IMR-90 (cell line): ENCODE data around the gene THADA. TPM values are rescaled to one million over a fixed set of nuclear protein-coding genes. Genes with fewer than 3 reads are reported as not detected.

ENCODE experiments used
- ATAC-seq: fragments of 200-7000 bp; cut with Tn5 transposase; 2 replicates; pipeline ENCODE4 v1.9.1; 2020; ENCODE audit warnings: low read depth, mild to moderate bottlenecking, moderate library complexity
- BruUV-seq: library from RNA; stranded (reverse); fragments of 400-500 nt; replicated peaks from 2 replicates; lab custom pipeline; 2021; lab: Mats Ljungman, UMichigan
- CTCF ChIA-PET: fragments of 300-600 bp; formaldehyde crosslinking; extraction: SDS; loops from one replicate; lab custom pipeline; 2021; ENCODE audit warnings: antibody characterized with exemption; lab: Yijun Ruan, JAX
- POLR2A ChIA-PET: fragments of 300-600 bp; sonication (Branson Sonifier 250); formaldehyde crosslinking; loops from one replicate; lab custom pipeline; 2022; ENCODE audit warnings: antibody characterized with exemption; ENCODE audit not compliant: unreplicated experiment; lab: Charles Lee
- DNase-seq: peaks from one replicate; pipeline ENCODE4 v3.0.0; 2013
- H2AFZ ChIP-seq: replicated peaks from 2 replicates; pipeline ENCODE3; 2013; ENCODE audit warnings: low read length, mild to moderate bottlenecking; ENCODE audit not compliant: poor library complexity
- H2AK5ac ChIP-seq: 2 replicates; pipeline ENCODE4 v1.6.1; 2013; ENCODE audit warnings: low read depth, low read length, inconsistent platforms
- H2AK9ac ChIP-seq: replicated peaks from 2 replicates; pipeline ENCODE3; 2013; ENCODE audit warnings: mild to moderate bottlenecking, low read depth, low read length, moderate library complexity; ENCODE audit not compliant: poor library complexity
- H2BK120ac ChIP-seq: 2 replicates; pipeline ENCODE4 v1.6.1; 2013; ENCODE audit warnings: low read depth, low read length, inconsistent platforms
- H2BK15ac ChIP-seq: 3 replicates; pipeline ENCODE4 v1.6.1; 2013; ENCODE audit warnings: low read depth, low read length, inconsistent platforms
- H2BK20ac ChIP-seq: 2 replicates; pipeline ENCODE4 v1.6.1; 2013; ENCODE audit warnings: low read depth, mild to moderate bottlenecking, inconsistent platforms, low read length, moderate library complexity
- H2BK5ac ChIP-seq: 2 replicates; pipeline ENCODE4 v1.6.1; 2013; ENCODE audit warnings: mild to moderate bottlenecking, low read depth, low read length, inconsistent platforms; ENCODE audit not compliant: poor library complexity, severe bottlenecking
- H3K14ac ChIP-seq: replicated peaks from 2 replicates; pipeline ENCODE4 v1.6.1; 2013; ENCODE audit warnings: low read depth, low read length, inconsistent platforms
- H3K18ac ChIP-seq: 2 replicates; pipeline ENCODE4 v1.6.1; 2013; ENCODE audit warnings: low read depth, low read length, control low read depth
- H3K23ac ChIP-seq: 2 replicates; pipeline ENCODE4 v1.6.1; 2013; ENCODE audit warnings: low read depth, low read length, inconsistent platforms
- H3K27ac ChIP-seq: 2 replicates; pipeline ENCODE4 v1.5.1; 2013; ENCODE audit warnings: mild to moderate bottlenecking, control low read depth, low read length; ENCODE audit not compliant: insufficient read depth
- H3K27me3 ChIP-seq: 2 replicates; pipeline ENCODE4 v1.6.1; 2013; ENCODE audit warnings: low read length; ENCODE audit not compliant: control insufficient read depth, insufficient read depth
- H3K36me3 ChIP-seq: 2 replicates; pipeline ENCODE4 v1.6.1; 2013; ENCODE audit warnings: low read length, mixed read lengths; ENCODE audit not compliant: control insufficient read depth, insufficient read depth
- H3K4ac ChIP-seq: 2 replicates; pipeline ENCODE4 v1.6.1; 2013; ENCODE audit warnings: low read depth, low read length, inconsistent platforms
- H3K4me1 ChIP-seq: 2 replicates; pipeline ENCODE4 v1.6.1; 2013; ENCODE audit warnings: low read length, mixed read lengths; ENCODE audit not compliant: control insufficient read depth, insufficient read depth
- H3K4me2 ChIP-seq: 2 replicates; pipeline ENCODE4 v1.6.1; 2013; ENCODE audit warnings: low read depth, mild to moderate bottlenecking, control low read depth, low read length, moderate library complexity
- H3K4me3 ChIP-seq: 2 replicates; pipeline ENCODE4 v1.5.1; 2013; ENCODE audit warnings: low read depth, mild to moderate bottlenecking, control low read depth, low read length, moderate library complexity; ENCODE audit not compliant: insufficient read depth
- H3K56ac ChIP-seq: 2 replicates; pipeline ENCODE4 v1.6.1; 2013; ENCODE audit warnings: low read length, inconsistent platforms; ENCODE audit not compliant: insufficient read depth; ENCODE audit errors: extremely low read depth
- H3K79me1 ChIP-seq, 2 experiments: 2 replicates each; pipeline ENCODE4 v1.6.1; 2013; ENCODE audit warnings: low read length in 2 of 2, inconsistent platforms in 1 of 2, low read depth in 1 of 2
- H3K9ac ChIP-seq: 2 replicates; pipeline ENCODE4 v1.6.1; 2013; ENCODE audit warnings: low read depth, low read length, control low read depth
- H3K9me1 ChIP-seq: 2 replicates; pipeline ENCODE4 v1.6.1; 2013; ENCODE audit warnings: low read length, inconsistent platforms; ENCODE audit not compliant: insufficient read depth
- H3K9me3 ChIP-seq: 2 replicates; pipeline ENCODE4 v1.6.1; 2013; ENCODE audit warnings: low read length; ENCODE audit not compliant: control insufficient read depth, insufficient read depth
- H4K20me1 ChIP-seq: 2 replicates; pipeline ENCODE4 v1.6.1; 2013; ENCODE audit warnings: low read length, inconsistent platforms; ENCODE audit not compliant: insufficient read depth
- H4K5ac ChIP-seq: 2 replicates; pipeline ENCODE4 v1.6.1; 2013; ENCODE audit warnings: mild to moderate bottlenecking, low read depth, low read length, control low read depth
- H4K8ac ChIP-seq, 2 experiments: 2 replicates each; pipeline ENCODE4 v1.6.1; 2013; ENCODE audit warnings: low read depth in 2 of 2, low read length in 2 of 2, control low read depth in 1 of 2, inconsistent platforms in 1 of 2
- H4K91ac ChIP-seq: 2 replicates; pipeline ENCODE4 v1.6.1; 2013; ENCODE audit warnings: low read depth, low read length, inconsistent platforms; ENCODE audit not compliant: insufficient read depth
- BHLHE40 ChIP-seq: fragments of 150-350 bp; IDR thresholded peaks from 2 replicates; pipeline ENCODE4 v1.6.1; 2016; ENCODE audit warnings: mild to moderate bottlenecking, low read depth, low read length
- FOS ChIP-seq: fragments of 150-350 bp; IDR thresholded peaks from 2 replicates; pipeline ENCODE4 v1.6.1; 2016; ENCODE audit warnings: low read depth, low read length
- MAFK ChIP-seq: IDR thresholded peaks from 2 replicates; pipeline ENCODE4 v1.6.1; 2012; ENCODE audit warnings: low read depth, low read length, improper control_type of control experiment
- MXI1 ChIP-seq: IDR thresholded peaks from 2 replicates; pipeline ENCODE4 v1.6.1; 2012; ENCODE audit warnings: low read depth, mild to moderate bottlenecking, low read length, moderate library complexity, borderline replicate concordance
- NFE2L2 ChIP-seq: fragments of 150-350 bp; IDR thresholded peaks from 2 replicates; pipeline ENCODE4 v1.6.1; 2016; ENCODE audit warnings: low read depth, mild to moderate bottlenecking, low read length
- POLR2A ChIP-seq: IDR thresholded peaks from 2 replicates; pipeline ENCODE4 v1.6.1; 2012; ENCODE audit warnings: mild to moderate bottlenecking, low read depth, low read length
- RCOR1 ChIP-seq: IDR thresholded peaks from 2 replicates; pipeline ENCODE4 v1.6.1; 2012; ENCODE audit warnings: mild to moderate bottlenecking, low read length, improper control_type of control experiment; ENCODE audit not compliant: insufficient replicate concordance
- RFX5 ChIP-seq: IDR thresholded peaks from 2 replicates; pipeline ENCODE4 v1.8.0; 2012; ENCODE audit warnings: low read depth, mild to moderate bottlenecking, low read length, moderate library complexity
- WGBS, 2 experiments: methylation state at CpG; one replicate each; pipeline versions ENCODE4 v1.1.5 to v1.1.7; 2013; ENCODE audit warnings: missing lambda C conversion rate in 2 of 2; ENCODE audit not compliant: insufficient read length in 1 of 2; ENCODE audit errors: extremely low coverage in 2 of 2; 5-methylcytosine and 5-hydroxymethylcytosine counted together
- dilution Hi-C: fragments of 300-500 bp; cut with HindIII; formaldehyde crosslinking; loops from one replicate; pipeline ENCODE4 v1.14.3; 2018; ENCODE audit warnings: low sequenced_read_pairs; ENCODE audit not compliant: unreplicated experiment
- in situ Hi-C: fragments of 300-500 bp; cut with MboI; formaldehyde crosslinking; loops from 3 replicates; pipeline ENCODE4 v1.14.3; 2019; ENCODE audit warnings: low sequenced_read_pairs, inconsistent platforms, mixed read lengths
- intact Hi-C: fragments of 100-400 bp; cut with micrococcal nuclease; formaldehyde crosslinking; loops from 2 replicates; pipeline ENCODE4 v1.10.0; 2022
- polyA plus RNA-seq, 3 experiments: library from polyadenylated mRNA; depleted of rRNA; stranded (reverse); fragments of >200 nt; gene quantifications; 2 replicates each; pipeline ENCODE4 v1.2.3, GENCODE V29; 2012; ENCODE audit warnings: low replicate concordance in 1 of 3
- total RNA-seq: library from RNA; depleted of rRNA; stranded (reverse); fragments of >200 nt; gene quantifications from 2 replicates; pipeline ENCODE4 v1.2.3, GENCODE V29; 2012
- TF ChIP-seq, protein P1 (sequence below): conservative IDR thresholded peaks from 2 replicates; pipeline ENCODE4 v1.5.1; 2012; ENCODE audit warnings: mild to moderate bottlenecking, low read depth, low read length, improper control_type of control experiment
- TF ChIP-seq, protein P2 (sequence below): fragments of 150-350 bp; IDR thresholded peaks from 2 replicates; pipeline ENCODE4 v1.6.1; 2017; ENCODE audit warnings: mild to moderate bottlenecking, antibody characterized with exemption, low read length, low read depth

The THADA gene
- total and polyA plus RNA-seq, 2 of the 4 experiments (the other 2 are of a cell fraction), result 10.5 to 21.3 TPM

DNA sequence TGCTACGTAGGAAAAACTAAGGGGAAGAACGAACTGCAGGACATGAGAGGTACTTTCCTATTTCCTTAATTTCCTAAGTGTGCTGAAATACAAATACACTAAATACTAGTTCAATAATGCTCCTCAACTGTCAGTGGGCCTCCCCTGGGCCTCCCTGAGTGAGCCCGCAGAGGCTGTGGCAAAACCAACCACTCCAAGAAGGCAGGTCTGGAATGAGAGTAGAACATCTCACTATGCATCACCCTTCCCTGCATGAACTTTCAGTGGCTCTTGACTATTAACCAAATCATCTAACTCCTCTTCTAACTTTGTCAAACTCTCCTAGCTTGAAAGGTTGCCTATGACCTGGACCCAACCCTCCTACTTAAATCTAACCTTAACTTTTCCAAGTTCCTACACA, 84.6 kb downstream of the THADA start:
- no TSS peak for BruUV-seq
- peaks cover 2 to 5% of the 10 kb centered on the region in 2 experiments; a peak in 2 of 4 replicates for H3K79me1 ChIP-seq
- H2BK5ac ChIP-seq, result no peak overlapping the region
- DNase-seq, result no peak
- no peak overlapping the region for H3K9ac ChIP-seq
- H3K27ac ChIP-seq, result no peak overlapping the region
- H2AK5ac ChIP-seq, result no peak overlapping the region
- TF ChIP-seq RFX5 (no peak), MAFK (no peak), POLR2A (no peak), FOS (no peak), RCOR1 (no peak), BHLHE40 (no peak), NFE2L2 (no peak), MXI1 (no peak)
- TF ChIP-seq, protein P1, sequence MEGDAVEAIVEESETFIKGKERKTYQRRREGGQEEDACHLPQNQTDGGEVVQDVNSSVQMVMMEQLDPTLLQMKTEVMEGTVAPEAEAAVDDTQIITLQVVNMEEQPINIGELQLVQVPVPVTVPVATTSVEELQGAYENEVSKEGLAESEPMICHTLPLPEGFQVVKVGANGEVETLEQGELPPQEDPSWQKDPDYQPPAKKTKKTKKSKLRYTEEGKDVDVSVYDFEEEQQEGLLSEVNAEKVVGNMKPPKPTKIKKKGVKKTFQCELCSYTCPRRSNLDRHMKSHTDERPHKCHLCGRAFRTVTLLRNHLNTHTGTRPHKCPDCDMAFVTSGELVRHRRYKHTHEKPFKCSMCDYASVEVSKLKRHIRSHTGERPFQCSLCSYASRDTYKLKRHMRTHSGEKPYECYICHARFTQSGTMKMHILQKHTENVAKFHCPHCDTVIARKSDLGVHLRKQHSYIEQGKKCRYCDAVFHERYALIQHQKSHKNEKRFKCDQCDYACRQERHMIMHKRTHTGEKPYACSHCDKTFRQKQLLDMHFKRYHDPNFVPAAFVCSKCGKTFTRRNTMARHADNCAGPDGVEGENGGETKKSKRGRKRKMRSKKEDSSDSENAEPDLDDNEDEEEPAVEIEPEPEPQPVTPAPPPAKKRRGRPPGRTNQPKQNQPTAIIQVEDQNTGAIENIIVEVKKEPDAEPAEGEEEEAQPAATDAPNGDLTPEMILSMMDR, result no peak
- TF ChIP-seq, protein P2, sequence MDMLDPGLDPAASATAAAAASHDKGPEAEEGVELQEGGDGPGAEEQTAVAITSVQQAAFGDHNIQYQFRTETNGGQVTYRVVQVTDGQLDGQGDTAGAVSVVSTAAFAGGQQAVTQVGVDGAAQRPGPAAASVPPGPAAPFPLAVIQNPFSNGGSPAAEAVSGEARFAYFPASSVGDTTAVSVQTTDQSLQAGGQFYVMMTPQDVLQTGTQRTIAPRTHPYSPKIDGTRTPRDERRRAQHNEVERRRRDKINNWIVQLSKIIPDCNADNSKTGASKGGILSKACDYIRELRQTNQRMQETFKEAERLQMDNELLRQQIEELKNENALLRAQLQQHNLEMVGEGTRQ, result no peak
- H3K18ac ChIP-seq, result no peak overlapping the region
- no peaks in the 10 kb centered on the region for H3K27me3 ChIP-seq
- no peak overlapping the region for H2AFZ ChIP-seq
- H3K4me3 ChIP-seq, result no peak overlapping the region
- H2AK9ac ChIP-seq, result no peak overlapping the region
- CTCF ChIA-PET, result interaction anchor here (0.5 to 0.6 kb wide), 2 partner anchors 95 to 914 kb away, joined by 3 read pairs; no protein-coding TSS in a partner anchor
- no peak overlapping the region for H2BK15ac ChIP-seq
- H4K8ac ChIP-seq, result no peak overlapping the region
- no CpG with 5 or more reads among the region's 3 CpGs for WGBS, 2 experiments
- dilution Hi-C loops (no loop called here), intact Hi-C loops (no loop called here), in situ Hi-C loops (no loop called here)
- H4K91ac ChIP-seq, result no peak overlapping the region
- no peak overlapping the region for H3K14ac ChIP-seq
- H4K20me1 ChIP-seq, result no peaks in the 10 kb centered on the region
- no peaks in the 10 kb centered on the region for H3K9me3 ChIP-seq
- no peak overlapping the region for H3K4me2 ChIP-seq
- no peak overlapping the region for H4K5ac ChIP-seq
- no peak overlapping the region for H3K4ac ChIP-seq
- H3K36me3 ChIP-seq, result peaks cover 1% of the 10 kb centered on the region
- no peak overlapping the region for H3K23ac ChIP-seq
- POLR2A ChIA-PET, result no interaction called here
- H2BK20ac ChIP-seq, result no peak overlapping the region
- peaks cover 1% of the 10 kb centered on the region; the same call in 1 of the 2 replicates for H3K4me1 ChIP-seq
- no peak overlapping the region for H2BK120ac ChIP-seq
- no peaks in the 10 kb centered on the region; the same call in 1 of the 2 replicates for H3K9me1 ChIP-seq
- ATAC-seq, result no peak
- no peak overlapping the region for H3K56ac ChIP-seq
